GM20000 (cell line): ENCODE measurements around the gene TAOK2.
A peak's percentile ranks its signal among the peaks of the same experiment; 100 is the strongest.

Experiments
- DNase-seq: peaks from one replicate; pipeline ENCODE4 v3.0.0; 2012; ENCODE audit warnings: low spot score
- TF ChIP-seq, protein P1 (sequence below): IDR thresholded peaks from 2 replicates; pipeline ENCODE4 v1.5.1; 2012; ENCODE audit warnings: mild to moderate bottlenecking, control low read depth; ENCODE audit errors: extremely low read depth, missing control alignments

The TAOK2 gene

GRCh38 chr16:30025574-30025973 lies 51.9 kb downstream of the TAOK2 start:
- no peak for DNase-seq
- TF ChIP-seq, protein P1, sequence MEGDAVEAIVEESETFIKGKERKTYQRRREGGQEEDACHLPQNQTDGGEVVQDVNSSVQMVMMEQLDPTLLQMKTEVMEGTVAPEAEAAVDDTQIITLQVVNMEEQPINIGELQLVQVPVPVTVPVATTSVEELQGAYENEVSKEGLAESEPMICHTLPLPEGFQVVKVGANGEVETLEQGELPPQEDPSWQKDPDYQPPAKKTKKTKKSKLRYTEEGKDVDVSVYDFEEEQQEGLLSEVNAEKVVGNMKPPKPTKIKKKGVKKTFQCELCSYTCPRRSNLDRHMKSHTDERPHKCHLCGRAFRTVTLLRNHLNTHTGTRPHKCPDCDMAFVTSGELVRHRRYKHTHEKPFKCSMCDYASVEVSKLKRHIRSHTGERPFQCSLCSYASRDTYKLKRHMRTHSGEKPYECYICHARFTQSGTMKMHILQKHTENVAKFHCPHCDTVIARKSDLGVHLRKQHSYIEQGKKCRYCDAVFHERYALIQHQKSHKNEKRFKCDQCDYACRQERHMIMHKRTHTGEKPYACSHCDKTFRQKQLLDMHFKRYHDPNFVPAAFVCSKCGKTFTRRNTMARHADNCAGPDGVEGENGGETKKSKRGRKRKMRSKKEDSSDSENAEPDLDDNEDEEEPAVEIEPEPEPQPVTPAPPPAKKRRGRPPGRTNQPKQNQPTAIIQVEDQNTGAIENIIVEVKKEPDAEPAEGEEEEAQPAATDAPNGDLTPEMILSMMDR = no peak

GRCh38 chr16:30026449-30026848 lies 52.8 kb downstream of the TAOK2 start:
- no peak for DNase-seq
- TF ChIP-seq, protein P1 = no peak

- TF ChIP-seq, protein P1 = no peak
- no peak for DNase-seq
Measured at GRCh38 chr16:30027588-30028437, 54.1 kb downstream of the TAOK2 start.

DNA sequence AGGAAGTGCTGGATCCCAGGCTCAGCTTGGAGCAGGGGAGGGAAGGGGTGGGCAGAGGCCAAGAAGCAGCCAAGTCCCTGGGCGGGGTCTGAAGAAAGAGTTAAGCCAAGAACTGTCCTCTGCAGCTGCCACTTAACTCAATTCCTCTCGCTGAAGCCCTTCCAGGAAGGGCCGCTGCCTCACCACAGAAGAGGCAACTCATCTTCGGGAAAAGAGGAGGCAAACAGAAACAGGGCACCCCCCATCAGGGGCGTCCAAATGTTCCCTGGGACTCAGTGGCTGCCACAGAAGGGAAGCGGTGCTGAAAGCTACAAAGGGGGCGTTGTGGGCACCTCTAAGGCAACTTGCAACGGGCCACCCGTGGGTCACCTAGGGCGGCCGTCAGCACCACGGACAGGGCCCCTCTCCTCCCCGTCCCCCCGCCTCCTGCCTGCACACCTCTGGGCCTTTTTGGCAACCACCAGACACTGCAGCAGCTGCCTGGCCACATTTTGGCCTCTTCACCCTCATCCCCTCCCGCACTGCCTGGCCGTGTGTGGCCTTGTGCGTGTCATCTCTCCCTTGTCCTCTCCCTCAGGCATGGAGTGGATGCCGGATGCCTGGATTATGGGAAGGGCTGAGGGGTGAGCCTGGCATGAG lies 54.9 kb downstream of the TAOK2 start:
- TF ChIP-seq, protein P1 = no peak
- peak; percentile 30 for DNase-seq

GRCh38 chr16:30030011-30030685 lies 56.5 kb downstream of the TAOK2 start:
- no peak for DNase-seq
- TF ChIP-seq, protein P1 = no peak

- TF ChIP-seq, protein P1 = no peak
- no peak for DNase-seq
Measured at GRCh38 chr16:30030841-30031413, 57.3 kb downstream of the TAOK2 start, which contains the start of gene TLCD3B. Gene TLCD3B, minus strand, starts transcription at chr16:30031271. Its CDS starts 744 bp downstream, at chr16:30030527.
